A673 (cell line): ENCODE results near the gene RNASE7. TPM values are rescaled to one million over a fixed set of nuclear protein-coding genes. Genes with fewer than 3 reads are reported as not detected.
"Not testable (repeated sequence)": the region's sequence is repeated elsewhere in the genome, so short reads cannot be mapped to it uniquely, and the experiment has no call there.

Experiments used
- BruUV-seq: library from RNA; stranded (reverse); fragments of 400-500 nt; replicated peaks from 2 replicates; lab custom pipeline; 2021; lab: Mats Ljungman, UMichigan
- CTCF ChIA-PET: fragments of 300-600 bp; sonication (Branson Sonifier 250); formaldehyde crosslinking; loops from one replicate; lab custom pipeline; 2022; ENCODE audit warnings: antibody characterized with exemption; lab: Charles Lee
- POLR2A ChIA-PET: fragments of 300-600 bp; sonication (Branson Sonifier 250); formaldehyde crosslinking; loops from one replicate; lab custom pipeline; 2022; ENCODE audit warnings: antibody characterized with exemption; ENCODE audit not compliant: low non-redundant PET; lab: Charles Lee
- DNase-seq: peaks from one replicate; pipeline ENCODE4 v3.0.0-alpha.2; 2015; ENCODE audit warnings: low spot score
- H3K27ac ChIP-seq: fragments of 200-600 bp; sonication (generic); 2 replicates; pipeline ENCODE4 v1.5.1; 2016; ENCODE audit warnings: mixed run types, low read depth, mild to moderate bottlenecking, mixed read lengths, antibody characterized with exemption, low read length; ENCODE audit not compliant: poor library complexity, severe bottlenecking
- H3K27me3 ChIP-seq: fragments of 200-600 bp; sonication (generic); replicated peaks from 2 replicates; pipeline ENCODE4 v1.6.1; 2017; ENCODE audit warnings: mixed run types, low read depth, mild to moderate bottlenecking, mixed read lengths, antibody characterized with exemption, low read length; ENCODE audit not compliant: insufficient read depth, poor library complexity
- H3K36me3 ChIP-seq: fragments of 200-600 bp; sonication (generic); 2 replicates; pipeline ENCODE4 v1.6.1; 2016; ENCODE audit warnings: mixed run types, mild to moderate bottlenecking, mixed read lengths, antibody characterized with exemption, low read length; ENCODE audit not compliant: insufficient read depth, poor library complexity, severe bottlenecking
- H3K4me1 ChIP-seq: fragments of 200-600 bp; sonication (generic); 2 replicates; pipeline ENCODE4 v1.6.1; 2017; ENCODE audit warnings: mixed run types, mild to moderate bottlenecking, mixed read lengths, antibody characterized with exemption, low read length; ENCODE audit not compliant: insufficient read depth, poor library complexity, severe bottlenecking
- H3K4me3 ChIP-seq: fragments of 200-600 bp; sonication (generic); 2 replicates; pipeline ENCODE4 v1.5.1; 2016; ENCODE audit warnings: low read depth, mixed run types, mild to moderate bottlenecking, mixed read lengths, low read length; ENCODE audit not compliant: poor library complexity, severe bottlenecking
- H3K9me3 ChIP-seq: fragments of 200-600 bp; sonication (generic); 2 replicates; pipeline ENCODE4 v1.6.1; 2016; ENCODE audit warnings: mixed run types, low read depth, mild to moderate bottlenecking, mixed read lengths, antibody characterized with exemption, low read length; ENCODE audit not compliant: poor library complexity, severe bottlenecking
- EZH2 ChIP-seq: fragments of 200-600 bp; sonication (generic); IDR thresholded peaks from 2 replicates; pipeline ENCODE4 v1.6.1; 2017; ENCODE audit warnings: borderline replicate concordance, low read depth, mild to moderate bottlenecking, mixed read lengths, antibody characterized with exemption, low read length; ENCODE audit not compliant: poor library complexity, severe bottlenecking
- intact Hi-C: fragments of 100-400 bp; cut with micrococcal nuclease; formaldehyde crosslinking; loops from one replicate; pipeline ENCODE4 v1.10.0; 2022; ENCODE audit not compliant: unreplicated experiment
- total RNA-seq: library from RNA; stranded (reverse); gene quantifications from 2 replicates; pipeline ENCODE4 v1.2.3, GENCODE V29; 2021
- TF ChIP-seq, protein P1 (sequence below): fragments of 300-800, 200-600 bp; sonication (generic); conservative IDR thresholded peaks from 2 replicates; pipeline ENCODE4 v1.5.1; 2017; ENCODE audit warnings: low read depth, mild to moderate bottlenecking, antibody characterized with exemption, low read length, moderate library complexity, mixed read lengths

The RNASE7 gene
- total RNA-seq, 1 experiment from 2014 or later = not detected

DNA sequence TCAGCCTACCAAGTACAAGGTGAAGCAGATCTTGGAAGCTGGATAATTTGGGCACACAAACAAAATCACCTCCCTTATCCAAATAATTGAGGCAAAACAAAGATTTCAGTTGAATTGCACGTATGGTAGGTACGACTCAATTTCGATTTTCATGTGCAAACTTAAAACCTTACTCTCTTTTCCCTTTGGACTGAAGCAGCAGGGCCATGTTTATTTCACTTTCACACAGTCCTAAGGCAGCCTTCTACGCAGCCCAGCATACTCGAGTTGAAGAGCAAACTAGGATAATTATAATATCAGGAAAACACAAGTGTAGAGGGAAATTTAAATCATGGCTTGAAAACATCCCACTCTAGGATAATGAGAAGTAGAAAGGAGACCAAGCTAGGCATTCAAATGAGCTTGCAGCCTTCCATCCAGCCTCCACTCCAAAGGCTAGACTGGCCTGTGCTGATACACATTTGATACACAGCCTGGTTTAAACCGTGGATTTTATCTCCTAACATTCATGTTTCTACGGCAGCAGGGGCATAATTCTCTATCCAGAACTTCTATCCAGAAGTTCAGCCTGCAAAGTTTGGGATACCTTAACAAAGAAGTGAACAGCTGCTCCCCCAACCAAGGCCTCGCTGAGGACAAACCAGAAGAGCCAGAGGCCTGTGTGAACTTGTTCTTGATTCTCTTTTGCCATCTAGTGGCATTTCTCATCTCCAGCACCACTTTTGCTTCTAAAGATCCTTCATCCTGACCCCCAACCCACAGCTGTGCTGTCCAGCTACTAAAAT, 2.4 kb upstream of the RNASE7 start:
- no TSS peak for BruUV-seq
- no peaks in the 10 kb centered on the region for H3K36me3 ChIP-seq
- no peaks in the 10 kb centered on the region for H3K4me1 ChIP-seq
- no peak overlapping the region for H3K27ac ChIP-seq
- DNase-seq = peak; percentile 68
- CTCF ChIA-PET = interaction anchor here (0.6 to 2.0 kb wide), 5 partner anchors 25 to 281 kb away, joined by 3 to 44 read pairs (median 3); no protein-coding TSS in a partner anchor
- no peaks in the 10 kb centered on the region for H3K9me3 ChIP-seq
- POLR2A ChIA-PET = no interaction called here
- H3K4me3 ChIP-seq = no peak overlapping the region
- TF ChIP-seq, protein P1, sequence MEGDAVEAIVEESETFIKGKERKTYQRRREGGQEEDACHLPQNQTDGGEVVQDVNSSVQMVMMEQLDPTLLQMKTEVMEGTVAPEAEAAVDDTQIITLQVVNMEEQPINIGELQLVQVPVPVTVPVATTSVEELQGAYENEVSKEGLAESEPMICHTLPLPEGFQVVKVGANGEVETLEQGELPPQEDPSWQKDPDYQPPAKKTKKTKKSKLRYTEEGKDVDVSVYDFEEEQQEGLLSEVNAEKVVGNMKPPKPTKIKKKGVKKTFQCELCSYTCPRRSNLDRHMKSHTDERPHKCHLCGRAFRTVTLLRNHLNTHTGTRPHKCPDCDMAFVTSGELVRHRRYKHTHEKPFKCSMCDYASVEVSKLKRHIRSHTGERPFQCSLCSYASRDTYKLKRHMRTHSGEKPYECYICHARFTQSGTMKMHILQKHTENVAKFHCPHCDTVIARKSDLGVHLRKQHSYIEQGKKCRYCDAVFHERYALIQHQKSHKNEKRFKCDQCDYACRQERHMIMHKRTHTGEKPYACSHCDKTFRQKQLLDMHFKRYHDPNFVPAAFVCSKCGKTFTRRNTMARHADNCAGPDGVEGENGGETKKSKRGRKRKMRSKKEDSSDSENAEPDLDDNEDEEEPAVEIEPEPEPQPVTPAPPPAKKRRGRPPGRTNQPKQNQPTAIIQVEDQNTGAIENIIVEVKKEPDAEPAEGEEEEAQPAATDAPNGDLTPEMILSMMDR = peak; percentile 66
- no peak for TF ChIP-seq EZH2
- intact Hi-C loops = loop anchor here (1.0 to 10.0 kb wide), 2 partner anchors 25 to 345 kb away; no protein-coding TSS in a partner anchor
- no peaks in the 10 kb centered on the region for H3K27me3 ChIP-seq

DNA sequence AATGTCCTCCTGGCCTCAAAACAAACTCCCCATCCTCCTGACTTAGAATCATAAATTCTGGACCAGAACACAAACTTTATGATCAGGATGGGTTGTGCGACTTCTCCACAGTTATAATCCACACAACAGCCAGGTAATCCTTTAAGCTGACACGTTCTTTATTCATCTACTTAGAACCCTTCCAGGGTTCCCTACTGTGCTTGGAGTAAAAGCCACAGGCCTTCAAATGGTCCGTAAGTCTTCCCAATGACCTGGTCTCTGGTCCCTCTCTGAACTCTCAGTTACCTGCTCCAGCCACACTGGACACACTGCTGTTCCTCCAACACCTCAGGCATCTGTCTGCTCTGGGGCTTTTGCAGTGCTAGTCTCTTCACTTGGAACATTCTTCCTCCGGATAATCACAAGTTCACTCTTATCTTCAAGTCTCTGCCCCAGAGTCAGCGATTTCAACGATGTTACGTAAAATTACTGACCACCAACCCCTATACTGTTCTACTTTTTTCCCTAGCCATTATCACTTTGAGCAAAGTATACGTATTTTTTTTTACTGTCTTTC, 1.7 kb upstream of the RNASE7 start:
- intact Hi-C loops = loop anchor here (1.0 kb wide), 1 partner anchor 26 kb away; no protein-coding TSS in a partner anchor
- ChIA-PET POLR2A (no interaction called here), CTCF (interaction anchor here (0.9 to 2.0 kb wide), 4 partner anchors 25 to 282 kb away, joined by 3 to 44 read pairs (median 4); no protein-coding TSS in a partner anchor)

DNA sequence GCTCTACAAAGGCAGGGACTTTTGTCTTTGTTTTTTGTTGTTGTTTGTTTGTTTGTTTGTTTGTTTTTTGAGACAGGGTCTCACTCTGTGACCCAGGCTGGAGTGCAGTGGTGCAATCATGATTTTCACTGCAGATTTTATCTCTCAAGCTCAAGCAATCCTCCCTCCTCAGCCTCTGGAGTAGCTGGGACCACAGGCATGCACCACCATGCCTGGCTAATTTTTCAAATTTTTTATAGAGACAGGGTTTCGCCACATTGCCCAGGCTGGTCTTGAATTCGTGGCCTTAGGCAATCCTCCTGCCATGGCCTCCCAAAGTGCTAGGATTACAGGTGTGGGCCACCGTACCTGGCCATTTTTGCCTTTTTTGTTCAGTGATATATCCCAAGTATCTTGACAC, 1.2 kb upstream of the RNASE7 start:
- H3K27ac ChIP-seq, POLR2A ChIA-PET, H3K4me3 ChIP-seq, H3K36me3 ChIP-seq, H3K9me3 ChIP-seq, H3K4me1 ChIP-seq, BruUV-seq, DNase-seq, H3K27me3 ChIP-seq: not testable (repeated sequence)
- CTCF ChIA-PET = interaction anchor here (0.9 to 2.0 kb wide), 3 partner anchors 26 to 36 kb away, joined by 3 to 44 read pairs (median 4); no protein-coding TSS in a partner anchor
- intact Hi-C loops = loop anchor here (1.0 kb wide), 1 partner anchor 27 kb away; no protein-coding TSS in a partner anchor

More for the DNA sequence above, 1.7 kb upstream of the RNASE7 start:
- BruUV-seq = no TSS peak
- Histone ChIP-seq H3K27me3 (no peaks in the 10 kb centered on the region), H3K4me1 (no peaks in the 10 kb centered on the region), H3K27ac (no peak overlapping the region), H3K4me3 (no peak overlapping the region), H3K36me3 (no peaks in the 10 kb centered on the region), H3K9me3 (no peaks in the 10 kb centered on the region)
- no peak for TF ChIP-seq EZH2
- TF ChIP-seq, protein P1 = no peak
- DNase-seq = no peak
